ENCODE results near the gene CLMN. TPM values are rescaled to one million over a fixed set of nuclear protein-coding genes. Genes with fewer than 3 reads are reported as not detected.

Gene CLMN
- total RNA-seq, 1 donor, result 0.36 TPM

GRCh38 chr14:95330591-95331370 is 11.1 kb upstream of the CLMN start:
- no peak overlapping the region for H3K4me3 ChIP-seq (ENCODE audit: low read depth, low read length)
- DNase-seq (ENCODE audit: low read depth), result no peak
- no peak for TF ChIP-seq CTCF (IDR thresholded peaks at IDR 0.05; ENCODE audit: insufficient read depth, low read length)

GRCh38 chr14:95329941-95330340 is 10.2 kb upstream of the CLMN start:
- DNase-seq (ENCODE audit: low read depth), result no peak
- H3K4me3 ChIP-seq (ENCODE audit: low read depth, low read length), result no peak overlapping the region
- TF ChIP-seq CTCF (IDR thresholded peaks at IDR 0.05; ENCODE audit: insufficient read depth, low read length), result no peak

GRCh38 chr14:95328729-95329503 is 9.2 kb upstream of the CLMN start:
- no peak for TF ChIP-seq CTCF (IDR thresholded peaks at IDR 0.05; ENCODE audit: insufficient read depth, low read length)
- H3K4me3 ChIP-seq (ENCODE audit: low read depth, low read length), result no peak overlapping the region
- DNase-seq (ENCODE audit: low read depth), result peak; percentile 5

GRCh38 chr14:95327558-95328374 is 8.1 kb upstream of the CLMN start:
- no peak overlapping the region for H3K4me3 ChIP-seq (ENCODE audit: low read depth, low read length)
- TF ChIP-seq CTCF (IDR thresholded peaks at IDR 0.05; ENCODE audit: insufficient read depth, low read length), result no peak
- DNase-seq (ENCODE audit: low read depth), result no peak

GRCh38 chr14:95326987-95327386 is 7.3 kb upstream of the CLMN start:
- TF ChIP-seq CTCF (IDR thresholded peaks at IDR 0.05; ENCODE audit: insufficient read depth, low read length), result no peak
- no peak for DNase-seq (ENCODE audit: low read depth)

GRCh38 chr14:95323917-95324316 is 4.2 kb upstream of the CLMN start:
- DNase-seq (ENCODE audit: low read depth), result no peak
- TF ChIP-seq CTCF (IDR thresholded peaks at IDR 0.05; ENCODE audit: insufficient read depth, low read length), result no peak
- H3K4me3 ChIP-seq (ENCODE audit: low read depth, low read length), result no peak overlapping the region

More at GRCh38 chr14:95326987-95327386, 7.3 kb upstream of the CLMN start:
- no peak overlapping the region for H3K4me3 ChIP-seq (ENCODE audit: low read depth, low read length)

All from fibroblast of the aortic adventitia (primary cell).